Right forelimb (tissue), 1 donor: ENCODE measurements around the gene ANKRD13B.

ENCODE experiments used
- DNase-seq: peaks from one replicate; pipeline ENCODE4 v3.0.0-alpha.2; 2018

The ANKRD13B gene

DNA sequence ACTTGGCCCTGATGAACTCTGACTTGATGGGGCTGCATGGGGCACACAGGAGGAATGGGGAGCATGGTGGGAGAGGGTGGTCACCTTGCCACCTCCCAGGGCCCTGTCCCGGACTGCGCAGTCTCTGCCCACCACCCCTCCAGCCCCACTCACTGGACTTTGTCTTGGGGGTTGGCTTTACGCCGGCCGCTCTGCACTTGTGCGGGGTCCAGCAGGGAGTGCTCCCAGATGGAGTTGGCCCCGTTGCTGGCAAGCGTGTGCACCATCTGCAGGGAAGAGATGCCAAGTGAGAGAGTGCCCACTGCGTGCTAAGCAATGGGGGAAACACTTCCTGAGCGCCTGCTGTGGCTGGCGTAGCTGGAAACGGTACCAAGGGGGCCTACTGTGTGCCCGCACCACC is 10.2 kb upstream of the ANKRD13B start:
- no peak for DNase-seq

DNA sequence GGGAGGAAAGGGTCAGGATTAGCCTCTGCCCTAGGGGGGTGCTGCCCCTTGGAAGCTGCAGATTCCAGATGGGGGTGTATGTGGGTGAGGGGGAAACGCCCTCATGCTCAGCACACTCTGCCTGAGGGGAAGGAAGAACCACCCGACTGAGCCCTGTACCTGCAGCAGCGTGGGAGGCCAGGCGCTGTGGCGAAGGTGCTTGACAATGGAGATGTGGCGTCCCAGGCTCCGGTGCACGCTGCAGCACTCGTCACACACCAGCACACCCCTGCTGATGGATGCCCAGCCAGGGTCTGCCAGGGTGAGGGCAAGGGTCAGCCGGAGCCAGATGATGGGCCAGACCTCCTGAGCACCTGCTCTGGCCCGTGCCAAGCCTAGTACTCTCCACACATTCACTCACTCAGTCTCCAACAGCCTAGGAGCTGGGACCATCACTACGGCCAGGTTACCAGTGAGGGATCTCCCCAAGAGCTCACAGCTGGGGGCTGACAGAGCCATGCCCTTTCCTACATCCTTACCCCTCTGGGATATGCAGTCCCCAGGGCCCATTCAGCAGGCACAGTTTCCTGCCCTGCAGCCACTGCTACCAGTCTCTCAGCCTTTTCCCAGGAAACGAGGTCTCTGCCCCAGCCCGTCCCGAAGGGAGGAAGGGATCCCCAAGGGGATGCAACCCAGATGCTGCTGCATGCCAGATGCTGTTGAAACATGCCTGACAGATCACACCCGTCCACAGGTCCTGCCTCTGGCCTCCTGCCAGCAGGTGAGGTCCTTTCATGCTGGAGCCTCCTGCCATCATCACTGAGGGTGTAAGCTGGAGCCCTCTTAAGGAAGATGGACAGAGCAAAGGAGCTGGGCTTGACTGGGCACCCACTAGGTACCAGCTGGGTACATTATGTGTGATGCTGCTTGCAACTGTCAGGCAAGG is 9.3 kb upstream of the ANKRD13B start:
- no peak for DNase-seq

DNA sequence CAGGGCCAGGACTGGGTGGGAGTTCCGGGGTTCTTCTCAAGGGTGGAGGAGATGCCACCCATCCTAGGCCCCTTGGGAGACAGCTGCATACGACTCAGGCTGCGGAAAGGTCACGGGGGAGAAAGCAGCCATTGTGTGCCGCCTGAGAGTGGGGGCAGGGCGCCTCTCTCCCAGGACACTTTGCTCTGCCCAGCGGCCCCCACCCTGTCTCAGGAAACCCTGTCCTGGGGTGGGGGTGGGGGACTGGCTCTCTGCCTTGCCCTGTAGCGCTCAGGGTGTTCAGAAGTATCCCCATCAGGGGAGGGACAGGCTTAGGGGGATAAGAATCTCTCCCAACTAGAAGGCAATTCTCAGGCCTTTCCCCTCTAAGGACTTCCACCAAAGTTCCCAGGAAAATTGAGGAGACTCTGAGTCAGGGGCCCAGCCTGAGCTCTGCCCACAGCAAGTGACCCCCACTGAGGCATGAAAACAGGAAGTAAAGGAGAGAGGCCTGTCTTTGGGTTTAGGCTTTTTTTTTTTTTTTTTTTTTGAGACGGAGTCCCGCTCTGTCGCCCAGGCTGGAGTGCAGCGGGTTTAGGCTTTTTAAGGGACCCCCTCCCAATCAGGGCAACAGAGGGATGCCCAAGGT is 8.4 kb upstream of the ANKRD13B start:
- DNase-seq: no peak

DNA sequence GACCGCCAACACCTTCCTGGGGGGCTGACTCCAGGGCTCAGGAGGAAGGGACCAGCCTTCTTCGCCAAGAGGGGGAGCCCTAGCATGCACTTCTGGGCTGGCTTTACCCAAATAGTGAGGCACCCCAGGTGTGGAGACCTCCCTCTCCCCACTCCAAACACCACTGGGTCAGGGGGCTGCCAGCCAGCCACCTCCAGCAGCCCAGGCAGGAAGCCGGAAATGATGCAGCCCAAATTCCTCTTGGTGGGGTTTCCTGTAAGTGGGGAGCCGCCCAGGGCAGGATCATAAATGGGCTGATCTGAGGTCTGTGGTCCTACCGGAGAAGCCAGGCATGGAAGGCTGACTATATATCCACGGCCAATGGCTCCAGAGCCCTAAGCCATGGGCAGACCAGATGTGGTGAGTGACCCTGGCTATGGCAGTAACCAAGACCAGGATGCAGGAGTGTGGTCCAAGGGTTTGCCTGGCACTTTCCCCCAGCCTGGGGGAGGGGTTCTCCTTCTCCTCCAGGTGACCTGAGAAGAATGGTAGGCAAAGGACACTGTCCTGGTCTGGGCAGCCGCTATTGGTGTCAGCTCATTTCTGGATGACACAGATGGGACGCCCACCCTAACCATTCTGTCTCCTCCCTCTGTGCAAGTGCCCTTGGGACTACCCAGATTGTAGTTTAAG is 7.7 kb upstream of the ANKRD13B start:
- no peak for DNase-seq

DNA sequence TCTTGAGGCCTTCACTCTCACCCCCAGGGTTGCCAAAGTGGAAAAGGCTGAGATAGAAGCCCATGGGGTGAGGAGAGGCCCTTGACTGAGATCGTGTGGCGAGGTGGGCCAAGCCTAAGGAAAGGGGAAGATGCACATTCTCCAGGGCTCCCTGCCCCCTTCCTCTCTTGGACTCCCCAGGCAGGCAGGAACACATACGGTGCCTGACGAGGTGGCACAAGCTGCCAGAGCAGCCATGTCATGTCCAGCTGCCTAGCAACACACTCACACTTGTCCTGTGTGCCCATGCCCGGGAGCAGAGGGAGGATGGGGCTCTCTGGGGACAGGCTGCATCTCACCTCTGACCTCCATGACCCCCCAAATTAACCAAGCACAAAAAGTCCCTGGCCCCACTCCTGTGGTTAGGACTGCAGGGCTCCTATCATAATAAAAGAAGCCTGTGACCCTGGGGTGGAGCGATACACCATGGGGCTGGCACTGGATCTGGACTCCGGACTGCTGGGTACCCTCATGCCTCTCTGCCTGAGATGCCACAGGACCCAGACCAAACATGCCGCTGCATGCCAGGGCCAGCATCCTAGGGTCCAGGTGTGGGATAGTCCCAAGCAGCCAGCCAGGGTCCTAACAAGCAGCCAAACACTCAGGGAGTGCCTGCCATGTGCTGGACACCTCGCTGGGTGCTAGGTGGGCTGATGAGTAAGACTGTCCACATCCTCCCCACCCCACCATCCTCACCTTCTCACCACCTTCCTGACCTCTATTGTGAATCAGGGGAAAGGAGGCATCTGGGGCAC is 6.1 kb upstream of the ANKRD13B start:
- DNase-seq: no peak

DNA sequence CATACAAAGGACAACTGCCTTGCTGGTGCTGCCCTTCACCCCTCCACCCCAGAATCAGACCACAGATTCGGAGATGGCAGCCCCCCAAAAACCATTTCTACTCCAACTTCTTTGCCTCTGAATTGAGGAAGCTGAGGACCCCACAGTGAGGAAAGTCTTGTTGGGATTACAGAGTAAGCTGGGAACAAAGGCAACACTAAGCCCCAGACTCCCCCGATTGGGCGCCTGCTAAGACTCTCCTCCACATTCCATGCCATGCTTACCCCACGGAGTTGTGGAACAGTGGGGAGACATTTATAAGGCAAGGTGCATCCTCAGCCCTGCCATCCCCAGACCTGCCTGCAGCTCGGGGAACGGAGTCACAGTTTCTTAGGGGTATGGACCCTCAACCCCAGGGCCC is 5.3 kb upstream of the ANKRD13B start:
- no peak for DNase-seq

DNA sequence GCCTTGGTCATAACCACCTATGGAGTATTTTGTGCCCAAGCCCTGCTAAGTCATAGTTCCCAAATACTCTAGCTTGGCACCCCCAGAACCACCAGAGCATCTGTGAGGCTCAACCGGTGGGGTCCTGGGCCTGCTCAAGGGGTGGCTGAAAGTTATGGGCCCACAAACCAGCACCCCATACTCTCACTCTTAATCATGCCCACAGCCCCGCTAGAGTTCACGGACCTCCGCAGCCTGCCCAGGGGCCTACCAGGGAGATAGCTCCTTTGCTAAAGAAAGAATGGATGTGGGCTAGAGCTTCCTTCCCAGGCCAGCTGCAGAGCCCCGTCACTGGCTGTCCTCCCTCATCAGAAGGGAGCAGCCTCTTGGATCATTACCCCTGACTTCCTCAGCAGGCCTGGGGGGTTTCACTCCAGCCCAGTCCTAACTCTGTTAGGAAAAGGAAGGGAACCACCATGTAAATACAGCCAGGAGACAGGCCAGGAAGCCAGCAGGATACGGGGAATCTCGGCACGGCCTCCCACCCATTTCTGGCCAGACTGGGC is 4.8 kb upstream of the ANKRD13B start:
- DNase-seq: no peak

DNA sequence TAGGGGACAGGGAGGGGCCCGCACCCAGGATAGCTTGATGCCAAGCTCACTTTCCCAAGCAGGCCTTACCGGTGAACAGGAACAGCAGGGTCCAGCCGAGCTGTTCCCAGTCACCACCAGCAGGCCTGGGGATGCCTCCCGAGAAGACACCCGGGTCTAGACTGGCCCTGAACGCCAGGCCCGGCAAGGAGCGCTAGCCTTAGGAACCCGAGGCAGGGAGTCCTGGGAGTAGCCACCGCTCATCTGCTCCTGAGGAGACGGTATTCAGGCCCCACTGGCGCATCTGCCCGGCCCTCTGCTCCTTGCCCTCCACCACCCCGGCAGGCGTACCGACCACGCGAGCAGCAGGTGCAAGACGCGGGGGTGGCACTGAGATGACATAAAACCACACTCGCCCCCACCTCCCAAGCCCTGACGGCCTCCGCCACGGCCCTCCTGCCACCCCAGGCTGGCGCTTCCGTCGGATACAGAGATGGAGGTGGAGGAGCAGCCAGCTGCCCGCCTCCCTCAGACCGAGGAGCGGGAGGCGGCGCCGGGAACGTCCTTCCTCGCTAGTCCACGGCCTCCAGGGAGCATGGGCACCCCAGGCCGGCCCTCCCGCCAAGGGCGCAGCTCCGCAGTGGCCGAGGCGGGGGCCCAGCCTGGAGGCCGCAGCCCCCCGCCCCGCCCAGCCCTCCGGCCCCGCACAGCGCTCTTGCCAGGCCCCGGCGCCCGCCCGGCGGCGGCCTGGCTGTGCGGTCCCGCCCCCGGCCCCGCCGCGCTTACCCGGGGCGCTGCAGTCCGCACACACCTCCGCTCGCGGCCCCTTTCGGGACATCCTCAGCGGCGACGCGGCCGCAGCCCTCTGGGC is 4.1 kb upstream of the ANKRD13B start:
- DNase-seq: peak; percentile 48

DNA sequence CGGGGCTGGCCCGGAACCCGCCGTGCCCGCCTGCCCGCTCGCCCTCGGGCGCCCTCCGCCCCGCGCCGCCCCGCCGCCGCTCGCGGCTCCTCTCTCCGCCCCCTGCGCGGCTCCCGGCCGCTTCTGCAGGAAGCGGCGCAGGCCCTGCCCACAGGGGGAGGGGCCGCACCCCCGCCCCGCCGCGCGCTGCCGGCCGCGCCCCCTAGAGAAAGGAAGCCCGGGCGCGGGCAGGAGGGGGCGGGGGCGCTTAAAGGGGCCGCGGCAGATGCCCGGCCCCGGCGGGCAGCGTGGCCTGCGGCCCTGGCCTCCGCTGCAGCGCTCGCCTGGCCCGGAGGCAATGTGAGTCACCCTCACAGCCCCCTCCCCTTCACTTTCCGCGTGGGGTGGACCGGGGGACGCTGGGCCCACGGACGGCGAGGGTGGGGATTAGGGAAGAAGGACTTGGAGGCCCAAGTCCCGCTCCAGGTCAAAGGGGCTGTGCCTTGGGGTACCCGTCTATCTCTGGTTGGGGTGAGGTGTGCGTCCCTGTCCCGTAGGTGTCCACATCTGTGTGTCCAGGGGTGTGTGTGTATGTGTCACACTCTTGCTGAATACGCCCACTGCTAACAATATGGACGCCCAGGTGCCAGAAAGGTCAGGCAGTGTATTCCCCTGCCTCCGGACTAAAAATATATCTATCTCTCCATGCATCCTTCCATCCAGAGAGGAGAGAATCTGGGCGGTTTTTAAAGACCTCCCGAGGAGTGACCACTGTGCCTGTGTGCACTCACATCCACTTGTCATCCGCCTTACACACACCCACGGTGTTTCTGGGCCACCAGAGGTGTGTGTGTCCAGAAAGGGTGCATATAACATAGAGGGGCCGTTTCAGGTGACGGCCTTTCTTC is 3.2 kb upstream of the ANKRD13B start, which contains the start of gene GIT1:
Gene GIT1, minus strand, starts transcription at position 125 of the 887 bp plus-strand sequence. CDS start 270 bp downstream, outside the sequence.
- DNase-seq: peak; percentile 87

DNA sequence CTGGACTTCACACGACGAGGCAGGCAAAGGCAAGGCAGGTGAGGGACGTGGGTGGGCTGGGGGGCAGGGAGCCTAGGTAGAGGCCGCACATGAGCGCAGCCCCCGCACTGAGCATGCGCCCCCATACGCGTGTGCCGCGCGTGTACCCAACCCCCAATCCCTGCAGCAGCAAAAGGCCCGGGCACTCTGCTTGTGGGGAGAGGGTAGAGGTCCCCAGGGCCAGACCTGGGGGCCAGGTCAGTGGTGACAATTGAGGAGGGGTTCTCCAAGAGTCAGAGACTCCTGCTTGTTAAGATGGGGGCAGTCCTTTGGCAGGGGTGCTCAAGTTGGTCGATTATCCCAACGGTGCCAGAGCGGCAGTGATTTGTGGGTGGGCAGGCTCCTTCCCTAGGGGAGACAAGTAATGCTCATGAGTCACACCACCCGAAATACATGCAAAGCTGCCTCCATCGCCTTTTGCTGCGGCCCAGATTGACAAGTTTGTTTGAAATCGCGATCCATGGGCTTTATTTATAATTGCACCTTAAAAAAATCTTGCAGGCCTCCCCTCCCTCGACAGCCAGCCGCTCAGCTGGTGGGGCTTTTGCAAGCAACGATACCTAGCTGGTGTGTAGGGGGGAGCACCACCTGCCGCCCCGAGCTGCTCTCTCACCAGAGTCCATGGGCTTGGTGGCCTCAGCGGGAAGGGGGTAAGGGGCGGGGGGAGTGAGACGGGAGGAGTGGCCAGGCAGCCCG is 2.4 kb upstream of the ANKRD13B start:
- DNase-seq: no peak

DNA sequence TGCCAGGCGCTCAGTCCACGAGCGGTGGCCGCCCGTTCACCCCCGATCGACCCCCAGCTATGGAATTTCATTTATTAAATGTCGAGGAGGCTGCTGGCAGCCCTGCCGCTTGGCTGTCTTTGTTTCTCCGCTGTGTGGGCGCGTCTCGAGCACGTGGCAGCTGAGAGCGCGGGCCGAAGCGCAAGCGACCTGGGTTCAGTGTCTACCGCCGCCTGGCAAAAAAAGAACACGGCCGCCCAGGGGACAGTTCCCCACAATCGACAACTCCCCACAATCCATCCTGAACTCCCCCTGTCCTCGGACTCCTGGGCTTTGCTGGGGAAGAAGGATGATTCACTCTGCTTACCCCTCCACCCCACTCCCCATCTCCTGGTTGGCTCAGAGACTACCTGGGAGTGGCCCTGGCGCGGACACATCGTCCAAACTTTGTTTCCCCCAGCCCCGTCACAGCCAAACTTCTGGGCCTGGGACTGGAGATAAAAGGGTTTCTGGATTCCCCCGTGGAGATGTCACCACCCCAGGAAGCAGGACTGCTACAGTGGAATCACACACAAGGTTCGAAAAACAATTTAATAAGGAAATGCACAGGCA is 1.7 kb upstream of the ANKRD13B start:
- DNase-seq: peak; percentile 81

DNA sequence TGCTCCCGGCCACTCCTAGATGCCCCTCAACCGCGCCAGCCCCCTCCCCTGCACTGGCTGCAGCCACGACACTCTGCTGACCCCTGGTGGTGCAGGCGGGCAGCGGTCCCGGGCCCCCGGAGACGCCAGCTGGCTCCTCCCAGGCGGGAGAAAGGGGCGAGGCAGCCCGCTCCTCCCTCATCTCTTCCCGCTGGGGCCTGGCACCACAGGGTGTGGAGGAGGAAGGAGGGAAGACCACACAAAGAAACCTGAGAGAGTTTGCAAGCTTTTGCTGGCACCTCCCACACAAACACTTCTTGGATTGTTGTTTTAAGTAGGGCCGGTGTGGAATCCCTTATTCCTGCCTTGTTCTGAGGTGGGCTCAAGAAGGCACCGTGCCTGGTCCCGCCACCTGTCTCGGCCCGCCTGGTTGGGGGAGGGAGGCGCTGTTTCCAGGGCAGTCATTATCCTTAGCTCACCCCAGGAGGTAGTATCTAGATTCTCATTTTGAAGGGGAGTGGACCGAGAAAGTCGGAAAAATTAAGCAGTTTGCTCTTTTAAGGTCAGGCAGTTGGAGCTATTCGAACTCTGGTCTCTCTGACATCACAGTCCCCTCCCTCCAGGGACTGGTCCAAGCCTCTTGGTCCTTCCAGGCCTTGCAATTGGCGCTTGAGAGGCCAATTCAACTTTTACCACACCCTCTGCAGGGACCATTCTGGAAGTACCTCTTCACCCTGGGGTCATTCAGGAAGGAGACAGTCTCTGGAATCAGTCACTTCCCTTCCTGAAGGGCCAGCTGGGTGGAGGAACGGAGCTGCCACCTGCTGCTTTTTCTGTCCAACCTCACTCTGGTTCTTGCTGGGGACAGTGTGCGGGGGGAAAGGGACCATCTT is 959 bp upstream of the ANKRD13B start:
- peak; percentile 96 for DNase-seq

DNA sequence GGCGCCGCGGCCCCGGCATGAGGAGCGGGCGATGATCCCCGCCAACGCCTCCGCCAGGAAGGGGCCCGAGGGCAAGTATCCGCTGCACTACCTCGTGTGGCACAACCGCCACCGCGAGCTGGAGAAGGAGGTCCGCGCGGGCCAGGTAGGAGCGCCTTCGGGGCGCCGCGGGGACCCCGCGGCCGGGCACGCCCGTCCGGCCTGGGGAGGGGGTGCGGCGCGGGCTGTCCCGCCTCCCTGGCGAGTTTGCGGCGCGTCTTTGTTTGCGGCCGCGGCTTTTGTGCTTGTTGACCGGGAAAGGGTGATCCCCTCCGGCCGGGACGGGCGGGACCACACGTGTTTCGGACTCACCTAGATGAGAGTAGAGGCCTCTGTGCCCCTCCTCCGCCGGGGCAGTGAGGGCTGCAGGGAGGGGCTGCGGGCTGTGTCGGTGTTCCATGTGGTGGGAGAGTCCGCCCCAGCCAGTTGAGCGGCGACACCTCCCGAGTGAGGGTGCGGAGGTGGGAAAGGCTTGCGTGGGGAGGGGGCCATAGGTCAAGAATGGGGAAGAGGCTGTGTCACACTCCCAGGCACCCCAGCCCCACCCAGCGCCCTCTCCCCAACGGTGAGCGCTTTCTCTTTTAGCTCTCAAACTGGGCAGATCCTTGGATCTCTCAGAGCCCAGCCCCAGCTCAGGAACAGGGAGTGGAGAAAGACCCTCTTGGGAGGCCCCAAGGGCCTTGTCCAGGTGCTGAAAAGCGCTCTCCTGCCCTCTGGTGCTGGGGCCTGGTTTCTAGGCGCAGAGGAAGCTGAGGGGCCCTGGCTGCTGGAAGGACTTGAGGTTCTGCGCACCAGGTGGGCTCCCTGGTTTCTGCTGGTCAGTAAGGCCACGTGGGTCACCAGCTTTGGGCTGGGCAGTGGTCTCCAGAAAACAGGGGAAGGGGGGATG is 923 bp downstream of the ANKRD13B start:
- DNase-seq: no peak

DNA sequence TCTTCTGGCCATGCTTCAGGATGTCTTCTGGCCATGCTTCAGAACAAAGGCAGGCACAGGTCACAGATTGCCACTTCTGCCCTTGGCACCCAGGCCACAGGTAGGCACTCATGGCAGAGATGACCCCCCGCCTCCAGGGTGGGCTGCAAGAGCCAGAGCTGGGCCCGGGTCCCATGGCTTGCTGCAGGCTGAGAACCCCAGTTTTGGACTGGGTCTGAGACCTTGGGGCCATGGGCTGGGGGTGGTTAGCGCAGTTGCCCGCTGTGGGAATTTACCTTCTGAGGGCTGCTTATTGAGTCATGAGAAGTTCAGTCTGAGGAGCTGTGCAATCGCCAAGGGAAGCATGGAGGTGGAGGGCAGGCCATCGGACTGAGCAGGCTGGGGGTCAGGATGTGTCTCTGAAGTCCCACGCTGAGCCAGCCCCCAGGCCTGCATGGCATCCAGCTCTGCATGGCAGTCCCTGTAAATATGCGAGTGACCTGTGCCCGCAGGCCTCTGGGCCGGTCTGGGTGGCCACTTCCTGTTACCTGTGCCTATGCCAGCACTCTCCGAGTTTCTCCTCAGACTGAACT is 1.7 kb downstream of the ANKRD13B start:
- no peak for DNase-seq

DNA sequence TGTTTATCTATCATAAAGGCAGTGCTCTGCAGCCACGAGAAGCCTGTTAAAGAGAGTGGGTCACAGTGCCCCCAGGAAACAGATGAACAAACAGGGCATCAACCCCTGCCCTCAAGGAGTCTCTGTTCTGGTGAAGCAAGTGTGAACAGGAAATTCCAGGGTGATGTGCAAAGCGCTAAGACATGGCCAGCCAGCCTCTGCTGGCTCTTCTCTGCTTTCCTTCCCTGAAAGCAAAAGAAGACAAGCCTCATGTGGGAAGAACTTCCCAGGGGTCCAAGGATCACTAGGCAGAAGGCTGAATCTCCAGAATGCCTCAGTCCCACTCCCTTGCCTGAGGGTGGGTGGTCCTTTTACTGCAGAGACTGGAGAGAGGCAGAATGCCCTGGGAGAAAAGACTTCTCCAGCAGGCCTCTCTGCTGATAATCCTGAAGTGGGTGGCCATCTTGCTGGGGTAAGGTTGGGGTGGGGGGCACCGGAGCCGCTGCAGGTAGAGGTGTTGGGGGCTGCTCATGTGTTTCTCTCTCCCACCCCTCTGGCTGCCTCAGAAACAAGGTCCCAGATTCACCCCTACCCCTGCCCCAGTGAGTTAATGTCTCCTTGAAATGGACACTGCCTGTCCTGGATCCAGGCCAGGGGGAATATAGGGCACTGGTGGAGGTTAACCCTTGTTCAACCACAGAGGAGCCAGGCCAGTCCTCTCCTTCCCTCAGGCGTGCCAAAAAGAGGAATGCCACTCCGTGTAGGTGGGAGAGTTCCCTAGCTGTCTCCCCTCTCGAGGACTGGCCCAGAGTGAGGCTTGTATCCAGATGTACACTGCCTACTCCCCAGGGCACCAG is 2.4 kb downstream of the ANKRD13B start:
- DNase-seq: no peak
